K562 treated with DMSO at 1 percent for 12 hours (cell line): Measurements from ENCODE around the gene CTNS. TPM values are rescaled to one million over a fixed set of nuclear protein-coding genes. Genes with fewer than 3 reads are reported as not detected.

Source experiments
- total RNA-seq: library from RNA; unstranded; fragments of 300-600 nt; gene quantifications from 2 replicates; pipeline ENCODE4 v1.2.3, GENCODE V29; 2022; ENCODE audit not compliant: insufficient read depth

CTNS gene
- 13.6 and 28.7 TPM in 2 replicates for total RNA-seq

DNA sequence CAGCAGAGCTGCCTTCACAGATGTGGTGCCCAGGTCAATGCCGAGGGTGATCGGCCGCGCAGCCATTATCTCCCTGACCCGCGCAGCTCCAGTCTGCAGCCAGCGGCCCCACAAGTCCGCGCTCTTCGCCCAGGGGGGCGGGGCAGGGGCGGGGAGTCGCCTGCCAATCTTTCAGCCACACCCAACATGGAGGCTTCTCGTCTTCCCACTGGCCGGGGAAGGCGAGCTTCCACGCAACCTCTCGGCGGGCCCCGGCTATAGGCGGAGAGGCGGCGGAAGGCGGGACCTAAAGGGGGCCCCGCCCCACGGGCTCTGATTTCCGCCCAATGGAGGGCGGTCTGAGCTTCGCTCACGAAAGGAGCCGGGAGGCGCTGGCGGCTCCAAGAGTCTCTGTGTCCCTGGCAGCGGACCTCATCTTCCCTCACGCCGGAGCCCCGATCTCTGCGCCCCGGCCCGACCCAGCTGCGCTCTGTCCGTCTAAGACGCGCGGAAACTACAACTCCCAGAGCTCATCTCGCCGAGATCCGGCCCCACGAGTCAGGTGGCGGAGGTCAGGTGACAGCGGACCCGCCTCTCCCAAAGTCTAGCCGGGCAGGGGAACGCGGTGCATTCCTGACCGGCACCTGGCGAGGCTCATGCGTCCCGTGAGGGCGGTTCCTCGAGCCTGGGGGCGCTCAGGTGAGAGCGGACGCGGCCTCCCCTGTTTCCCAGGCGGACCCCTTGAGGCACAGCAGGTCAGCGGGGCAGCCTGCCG, at the start of gene CTNS, which contains the start of gene SHPK:
Gene CTNS, plus strand, starts transcription at position 607 of the 754 bp plus-strand sequence. CDS start 3,447 bp downstream, outside the sequence.
Gene SHPK, minus strand, starts transcription at position 97 of the 754 bp plus-strand sequence. Its CDS starts 31 bp downstream, at position 66.

DNA sequence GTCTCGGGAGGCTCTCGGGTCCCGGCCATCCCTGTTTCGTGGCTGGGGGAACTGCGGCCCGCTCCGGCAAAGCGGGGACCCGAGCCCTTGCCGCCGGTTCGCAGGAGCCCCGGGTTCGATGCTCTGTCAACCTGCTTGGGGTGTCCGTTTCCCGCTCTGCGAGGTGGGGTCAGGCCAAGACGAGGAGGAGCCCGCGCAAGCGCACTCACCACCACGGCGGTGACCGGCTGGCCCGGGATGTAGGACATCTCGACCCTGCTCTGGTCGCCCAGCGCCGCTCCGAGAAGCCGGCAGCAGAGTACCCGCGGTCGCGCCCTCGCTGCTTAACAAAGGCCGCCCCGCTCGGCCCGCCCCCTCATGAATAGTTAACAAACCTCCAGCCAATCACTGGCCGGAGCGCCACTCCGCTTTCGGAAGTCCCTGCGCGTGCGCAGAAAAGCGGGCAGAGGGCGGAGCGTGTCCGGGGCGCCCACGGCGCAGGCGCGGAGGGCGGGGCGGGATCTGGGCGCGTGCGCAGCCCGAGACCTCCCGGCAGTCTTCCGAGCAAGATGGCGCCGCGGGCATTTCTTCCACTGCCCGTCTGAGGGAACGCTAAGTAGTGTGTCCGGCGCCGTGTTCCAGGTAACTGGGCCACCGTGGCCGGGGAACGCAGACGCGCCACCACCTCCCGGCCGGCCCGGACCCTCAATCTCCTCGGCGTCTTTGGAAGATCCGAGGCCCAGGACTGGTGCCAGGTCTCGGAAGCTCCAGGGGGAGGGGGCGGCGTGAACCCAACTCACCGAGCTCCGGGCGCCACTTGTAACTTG, 31.9 kb downstream of the CTNS start, which contains the start of the genes EMC6 and TAX1BP3:
Gene EMC6, plus strand, starts transcription at position 534 of the 806 bp plus-strand sequence. CDS start 335 bp downstream, outside the sequence.
Gene TAX1BP3, minus strand, starts transcription at position 300 of the 806 bp plus-strand sequence. Its CDS starts 52 bp downstream, at position 248.

DNA sequence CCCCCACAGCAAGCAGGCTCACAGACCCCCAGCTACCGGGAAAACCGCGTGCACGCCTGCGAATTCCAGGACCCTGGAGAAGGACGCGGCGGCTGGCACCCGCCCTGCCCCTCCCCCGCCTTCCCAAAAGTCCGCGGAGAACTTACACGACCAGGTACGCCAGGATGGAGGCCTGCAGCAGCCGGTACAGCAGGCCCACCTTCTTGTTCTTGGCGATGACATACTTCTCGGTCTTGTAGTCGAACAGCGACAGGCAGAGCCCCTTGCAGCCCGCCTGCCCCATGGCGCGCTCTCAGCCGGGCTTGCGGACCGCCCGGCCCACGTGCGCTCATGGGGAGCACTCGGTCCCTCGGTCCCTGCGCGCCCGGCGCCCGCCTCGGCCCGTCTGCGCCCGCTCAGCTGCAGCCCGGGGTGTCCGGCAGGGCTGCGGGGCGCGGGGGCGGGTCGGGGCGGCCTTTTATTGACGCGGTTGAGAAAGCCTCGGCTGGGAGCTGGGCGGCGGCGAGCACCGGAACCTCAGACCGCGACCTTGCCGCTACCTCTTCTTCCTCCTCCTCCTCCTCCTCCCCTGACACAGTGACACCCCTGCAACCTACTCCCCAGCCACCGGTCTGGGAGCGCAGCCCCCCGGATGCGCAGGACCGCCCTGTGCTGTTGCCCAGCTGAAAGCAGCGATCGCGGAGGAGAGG, 59.3 kb downstream of the CTNS start, which contains the start of gene P2RX5:
Gene P2RX5, minus strand, starts transcription at position 433 of the 689 bp plus-strand sequence. Its CDS starts 150 bp downstream, at position 283.

Other genes starting within 250 kb of the CTNS start
- gene OR1E1, start 238.3 kb upstream of the CTNS start, total RNA-seq: not detected in 2 replicates
- not detected in 2 replicates for gene OR3A3, start 225.4 kb upstream of the CTNS start, total RNA-seq
- not detected in 2 replicates for gene OR1E2, start 202.9 kb upstream of the CTNS start, total RNA-seq
- gene SPATA22, start 164.9 kb upstream of the CTNS start, total RNA-seq: 0.53 TPM in 1 of 2 replicates, not detected in the other
- gene ASPA, start 160.8 kb upstream of the CTNS start, total RNA-seq: not detected in 2 replicates
- not detected in 2 replicates for gene TRPV3, start 78.9 kb upstream of the CTNS start, total RNA-seq
- gene TRPV1, start 27.3 kb upstream of the CTNS start, total RNA-seq: 0.55 and 1.6 TPM in 2 replicates
- 11.5 and 22.0 TPM in 2 replicates for gene SHPK, start 510 bp upstream of the CTNS start, total RNA-seq
- 44.2 and 50.8 TPM in 2 replicates for gene TAX1BP3, start 31.8 kb downstream of the CTNS start, total RNA-seq
- 137 and 157 TPM in 2 replicates for gene EMC6, start 32.1 kb downstream of the CTNS start, total RNA-seq
- gene P2RX5, start 59.4 kb downstream of the CTNS start, total RNA-seq: not detected in 2 replicates
- gene HASPIN, start 87.1 kb downstream of the CTNS start, total RNA-seq: 5.5 and 13.2 TPM in 2 replicates
- 35.8 and 37.6 TPM in 2 replicates for gene ITGAE, start 164.4 kb downstream of the CTNS start, total RNA-seq
- 2.5 and 9.2 TPM in 2 replicates for gene NCBP3, start 209.5 kb downstream of the CTNS start, total RNA-seq